ENCODE data around the gene TMEM245.

DNA sequence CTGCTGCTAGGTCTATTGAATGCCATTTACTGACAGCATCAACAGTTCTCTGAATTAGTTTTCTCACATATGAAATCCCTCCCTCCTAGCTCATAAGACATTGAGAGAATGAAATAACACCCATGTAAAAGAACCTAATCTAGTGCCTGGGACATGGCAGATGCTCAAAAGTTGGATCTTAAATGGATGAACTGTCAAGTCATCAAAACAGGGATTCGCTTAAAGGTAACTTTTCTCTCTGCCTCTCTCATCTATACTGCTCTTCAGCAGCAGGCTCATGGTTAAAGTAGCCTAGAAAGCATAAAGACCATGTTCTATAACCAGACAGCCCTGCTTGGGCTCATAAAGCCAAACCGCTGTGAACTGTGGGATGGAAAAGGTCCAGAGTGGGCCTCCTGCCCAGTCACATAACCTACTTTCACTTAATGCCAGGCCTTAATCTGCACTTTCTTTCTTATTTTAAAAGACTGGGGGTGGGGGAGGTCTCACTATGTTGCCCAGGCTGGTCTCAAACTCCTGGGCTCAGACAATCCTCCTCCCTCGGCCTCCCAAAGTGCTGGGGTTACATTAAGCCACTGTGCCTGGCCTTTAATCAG, 3.7 kb downstream of the TMEM245 start:
- TF ChIP-seq, protein P1, sequence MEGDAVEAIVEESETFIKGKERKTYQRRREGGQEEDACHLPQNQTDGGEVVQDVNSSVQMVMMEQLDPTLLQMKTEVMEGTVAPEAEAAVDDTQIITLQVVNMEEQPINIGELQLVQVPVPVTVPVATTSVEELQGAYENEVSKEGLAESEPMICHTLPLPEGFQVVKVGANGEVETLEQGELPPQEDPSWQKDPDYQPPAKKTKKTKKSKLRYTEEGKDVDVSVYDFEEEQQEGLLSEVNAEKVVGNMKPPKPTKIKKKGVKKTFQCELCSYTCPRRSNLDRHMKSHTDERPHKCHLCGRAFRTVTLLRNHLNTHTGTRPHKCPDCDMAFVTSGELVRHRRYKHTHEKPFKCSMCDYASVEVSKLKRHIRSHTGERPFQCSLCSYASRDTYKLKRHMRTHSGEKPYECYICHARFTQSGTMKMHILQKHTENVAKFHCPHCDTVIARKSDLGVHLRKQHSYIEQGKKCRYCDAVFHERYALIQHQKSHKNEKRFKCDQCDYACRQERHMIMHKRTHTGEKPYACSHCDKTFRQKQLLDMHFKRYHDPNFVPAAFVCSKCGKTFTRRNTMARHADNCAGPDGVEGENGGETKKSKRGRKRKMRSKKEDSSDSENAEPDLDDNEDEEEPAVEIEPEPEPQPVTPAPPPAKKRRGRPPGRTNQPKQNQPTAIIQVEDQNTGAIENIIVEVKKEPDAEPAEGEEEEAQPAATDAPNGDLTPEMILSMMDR (conservative IDR thresholded peaks at IDR 0.05; ENCODE audit: low read length): no peak
- TF ChIP-seq EZH2phosphoT487 (IDR thresholded peaks at IDR 0.05; ENCODE audit: borderline replicate concordance, low read depth, low read length): no peak

All from OCI-LY7 (cell line).